Left cardiac atrium (tissue), 4 donors: Measurements from ENCODE around the gene FRAS1. TPM values are rescaled to one million over a fixed set of nuclear protein-coding genes. Genes with fewer than 3 reads are reported as not detected.
"Not testable (repeated sequence)": the region's sequence is repeated elsewhere in the genome, so short reads cannot be mapped to it uniquely, and the experiment has no call there.

Source experiments
- ATAC-seq, 2 donors: fragments of 200-7000 bp; cut with Tn5 transposase; one replicate each; pipeline ENCODE4 v1.9.1; 2020; ENCODE audit warnings: mild to moderate bottlenecking in 2 of 2, moderate library complexity in 2 of 2
- DNase-seq: peaks from one replicate; pipeline ENCODE4 v3.0.0-alpha.2; 2020
- intact Hi-C, 2 donors: fragments of 100-400 bp; cut with DNase I; formaldehyde crosslinking; loops; one replicate each; pipeline versions ENCODE4 v1.14.1 to v1.15.1; 2022 to 2023
- total RNA-seq, 2 donors: library from RNA; stranded (reverse); fragmentation: NEBNext Ultra II Directional; extraction: Animal tissue kit (Norgen Biotek cat#: 25700); gene quantifications; one replicate each; pipeline ENCODE4 v1.2.1, GENCODE V29; 2021
- donor health status: DM: no; HTN: yes; CAD: no.
- donor health status: DM: no; HTN: yes; CAD: no; lungs with severe emphysema.
- donor health status: DM: yes; HTN: yes; CAD: no.
- donor health status: Dilated cardiomyopathy.

FRAS1 gene
- total RNA-seq, 2 donors from 2014 or later, result 5.0 to 5.2 TPM

- ATAC-seq, result no peak
- no peak for DNase-seq
- intact Hi-C loops, result no loop called here
Measured at GRCh38 chr4:78496021-78496643, 439.0 kb downstream of the FRAS1 start.

- ATAC-seq, intact Hi-C loops, DNase-seq: not testable (repeated sequence)
Measured at GRCh38 chr4:78506260-78506659, 449.1 kb downstream of the FRAS1 start.

- intact Hi-C loops, result no loop called here
- no peak for DNase-seq
- no peak for ATAC-seq
Measured at GRCh38 chr4:78509043-78509442, 451.9 kb downstream of the FRAS1 start.

DNA sequence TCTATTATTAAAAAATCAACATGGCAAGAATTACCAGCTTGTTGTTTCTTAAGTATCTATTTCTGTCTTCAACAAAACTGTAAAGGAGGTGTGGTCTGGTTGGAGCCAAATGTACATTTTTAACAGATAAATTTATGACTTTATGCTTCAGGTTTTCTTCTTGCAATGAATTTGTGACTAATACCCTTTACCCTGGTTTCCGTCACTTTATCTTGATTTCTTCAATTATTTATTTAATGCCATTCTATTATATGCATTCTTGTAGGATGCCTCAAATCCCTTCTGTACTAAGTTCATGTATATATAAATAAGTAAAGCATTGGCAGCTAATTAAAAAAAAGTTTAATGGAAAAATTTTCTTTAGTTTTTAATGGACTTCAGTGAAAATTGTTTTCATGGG lies 453.0 kb downstream of the FRAS1 start:
- no peak for ATAC-seq
- intact Hi-C loops, result loop anchor here in 1 of 2 donors (10.0 kb wide), 1 partner anchor 445 kb away; no protein-coding TSS in a partner anchor
- DNase-seq, result no peak

- DNase-seq (no peak), ATAC-seq (no peak)
- intact Hi-C loops, result loop anchor here in 1 of 2 donors (10.0 kb wide), 1 partner anchor 446 kb away; no protein-coding TSS in a partner anchor
Measured at GRCh38 chr4:78510681-78511080, 453.6 kb downstream of the FRAS1 start.

DNA sequence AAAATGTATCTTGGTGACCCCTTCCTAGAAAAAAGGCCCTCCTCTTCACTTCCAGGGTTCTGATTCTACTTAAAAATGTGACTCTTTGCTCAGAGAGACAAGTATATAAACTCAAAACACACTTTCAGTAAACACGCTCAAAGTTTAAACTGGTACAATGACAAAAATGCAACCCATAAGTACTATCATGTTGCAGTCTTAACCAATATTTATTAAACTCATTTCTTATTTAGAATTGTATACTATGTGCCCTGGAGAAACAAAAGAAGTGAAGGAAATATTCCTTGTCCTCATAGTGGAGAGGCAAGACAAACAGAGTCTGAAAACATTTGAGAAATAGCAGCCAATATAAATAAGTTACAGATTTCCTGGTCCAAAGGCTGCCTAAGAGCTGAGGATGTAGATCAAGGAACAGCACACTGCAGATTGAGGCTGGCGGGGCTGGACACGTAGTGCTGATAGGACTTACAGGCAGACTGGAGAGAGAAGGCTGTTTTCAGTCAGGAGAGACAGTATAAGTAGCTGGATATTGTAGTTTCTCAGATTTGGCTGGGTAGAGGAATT lies 455.3 kb downstream of the FRAS1 start:
- intact Hi-C loops, result loop anchor here in 1 of 2 donors (10.0 kb wide), 1 partner anchor 448 kb away; no protein-coding TSS in a partner anchor
- peak; percentile 35 for DNase-seq
- ATAC-seq, result peak in 1 of 2 donors; percentile 27

- no peak for ATAC-seq
- DNase-seq, result no peak
- intact Hi-C loops, result loop anchor here in 1 of 2 donors (10.0 kb wide), 1 partner anchor 449 kb away; no protein-coding TSS in a partner anchor
Measured at GRCh38 chr4:78513411-78513975, 456.4 kb downstream of the FRAS1 start.

- ATAC-seq (no peak), DNase-seq (no peak)
- intact Hi-C loops, result loop anchor here (5.0 to 10.0 kb wide), 2 partner anchors 452 to 560 kb away; no protein-coding TSS in a partner anchor
Measured at GRCh38 chr4:78517050-78517652, 460.0 kb downstream of the FRAS1 start.

DNA sequence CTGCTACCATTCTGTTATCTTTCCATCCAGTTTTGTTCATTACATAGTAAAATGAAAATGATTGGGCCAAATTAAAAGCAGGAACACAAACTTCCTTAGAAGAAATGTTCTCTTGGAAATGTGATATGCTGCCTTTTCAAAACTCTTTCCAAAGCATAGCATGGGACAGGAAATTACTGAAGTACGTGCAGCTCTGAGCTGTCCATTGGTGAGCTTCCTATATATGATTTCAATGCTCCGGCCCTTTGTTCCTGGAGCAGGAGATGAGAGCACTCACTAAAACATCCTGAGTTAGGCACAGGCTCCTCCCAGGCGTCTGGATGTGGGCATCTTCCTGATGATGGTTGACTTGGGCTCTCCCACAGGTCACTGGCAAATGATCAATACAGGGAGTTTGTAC lies 461.4 kb downstream of the FRAS1 start:
- ATAC-seq (no peak), DNase-seq (no peak)
- intact Hi-C loops, result loop anchor here (5.0 to 10.0 kb wide), 2 partner anchors 454 to 561 kb away; no protein-coding TSS in a partner anchor

DNA sequence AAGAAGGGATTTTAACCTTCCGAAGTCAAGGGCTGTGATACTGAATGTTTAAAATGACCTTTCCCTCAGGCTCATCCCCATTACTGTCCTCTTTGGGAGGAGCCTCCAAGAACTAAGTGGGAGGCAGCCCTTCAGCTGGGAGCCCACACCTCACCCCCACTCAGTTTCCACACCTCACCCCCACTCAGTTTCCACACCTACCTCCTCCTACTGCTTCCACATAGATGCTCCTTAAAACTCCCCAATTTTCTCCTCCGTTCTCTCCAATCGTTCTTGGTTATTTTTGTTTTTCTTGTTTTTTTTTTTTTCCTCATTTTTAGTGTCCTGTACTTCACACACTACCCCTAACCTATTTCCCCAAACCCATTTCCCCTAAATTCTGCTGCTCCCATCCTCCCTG lies 462.8 kb downstream of the FRAS1 start:
- intact Hi-C loops, result loop anchor here (5.0 to 10.0 kb wide), 2 partner anchors 455 to 563 kb away; no protein-coding TSS in a partner anchor
- ATAC-seq (no peak), DNase-seq (no peak)

DNA sequence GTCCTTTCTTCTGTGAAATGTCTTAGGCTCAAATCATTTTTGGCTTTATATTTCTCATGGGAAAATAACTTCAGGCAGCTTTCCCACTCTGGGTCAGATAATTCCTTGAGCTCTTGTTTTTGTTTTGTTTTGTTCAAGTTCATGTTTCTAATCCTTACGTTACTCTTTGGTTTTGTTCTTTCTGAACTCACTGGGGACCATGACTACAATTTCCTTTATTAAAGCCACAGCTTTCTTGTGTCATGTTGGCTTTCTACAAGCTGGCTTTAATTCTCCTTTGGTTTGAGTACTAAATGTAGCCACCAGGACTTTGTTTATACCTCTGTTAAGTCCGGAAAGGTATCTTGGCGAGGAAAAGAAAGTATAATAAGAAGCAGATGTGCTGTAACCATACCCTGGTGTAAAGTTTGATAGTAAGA lies 463.7 kb downstream of the FRAS1 start:
- no peak for DNase-seq
- intact Hi-C loops, result no loop called here
- ATAC-seq, result no peak

DNA sequence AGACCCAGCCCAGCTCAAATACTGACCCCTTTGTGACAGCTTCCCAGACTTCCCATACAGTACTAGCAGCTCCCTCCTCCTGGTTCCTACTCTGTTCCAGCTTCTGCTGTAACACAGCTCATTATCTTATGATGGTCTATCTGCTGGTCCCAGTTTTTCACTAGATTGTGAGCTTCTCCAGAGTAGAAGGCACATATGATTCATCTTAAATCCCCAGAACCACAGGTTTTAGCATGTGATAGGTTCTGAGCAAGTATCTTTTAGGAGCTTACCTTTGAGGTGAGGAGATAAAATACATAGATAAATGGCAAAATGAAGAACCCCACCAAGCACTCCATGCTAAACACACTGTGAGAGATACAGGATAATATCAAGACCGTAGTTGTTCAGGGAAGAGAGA lies 466.9 kb downstream of the FRAS1 start:
- DNase-seq, result no peak
- no peak for ATAC-seq
- intact Hi-C loops, result no loop called here

DNA sequence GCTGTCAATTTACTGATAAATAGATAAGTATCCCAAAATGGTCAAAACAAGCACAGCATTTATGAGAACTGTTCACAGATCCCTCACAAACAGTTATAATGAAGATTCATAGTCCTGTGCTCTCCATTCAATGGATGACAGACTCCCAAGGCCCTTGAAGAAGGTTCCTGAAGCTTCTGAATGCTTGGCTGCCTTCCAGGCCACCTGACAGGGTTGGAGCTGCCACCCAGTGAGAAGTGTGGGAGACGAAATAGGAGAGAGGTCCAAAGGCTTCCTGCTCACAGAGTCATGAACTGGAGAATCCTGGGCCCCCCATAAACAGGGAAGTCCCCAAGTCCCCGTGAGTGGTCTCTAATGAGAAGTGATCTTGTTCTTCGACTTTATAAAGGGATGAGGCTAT lies 468.4 kb downstream of the FRAS1 start:
- ATAC-seq, result no peak
- intact Hi-C loops, result no loop called here
- no peak for DNase-seq

DNA sequence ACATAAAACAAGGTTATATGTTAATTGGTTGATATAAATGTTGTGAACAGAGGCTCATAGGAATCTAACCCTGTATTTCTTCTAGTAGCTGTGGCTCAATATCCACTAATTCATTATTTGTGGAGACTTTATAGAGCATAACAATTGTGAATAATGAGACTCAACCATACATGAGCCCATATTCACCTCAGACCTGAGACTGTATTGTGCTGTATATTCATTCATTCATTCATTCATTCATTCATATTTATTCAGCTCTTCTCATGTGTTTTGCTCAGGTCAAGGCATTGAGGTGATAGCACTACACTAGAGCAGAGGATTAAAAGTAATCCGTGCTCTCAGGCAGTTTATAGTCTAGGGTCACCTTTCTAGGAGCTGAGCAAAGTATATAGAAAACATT lies 470.0 kb downstream of the FRAS1 start:
- DNase-seq (no peak), ATAC-seq (no peak)
- intact Hi-C loops, result no loop called here

DNA sequence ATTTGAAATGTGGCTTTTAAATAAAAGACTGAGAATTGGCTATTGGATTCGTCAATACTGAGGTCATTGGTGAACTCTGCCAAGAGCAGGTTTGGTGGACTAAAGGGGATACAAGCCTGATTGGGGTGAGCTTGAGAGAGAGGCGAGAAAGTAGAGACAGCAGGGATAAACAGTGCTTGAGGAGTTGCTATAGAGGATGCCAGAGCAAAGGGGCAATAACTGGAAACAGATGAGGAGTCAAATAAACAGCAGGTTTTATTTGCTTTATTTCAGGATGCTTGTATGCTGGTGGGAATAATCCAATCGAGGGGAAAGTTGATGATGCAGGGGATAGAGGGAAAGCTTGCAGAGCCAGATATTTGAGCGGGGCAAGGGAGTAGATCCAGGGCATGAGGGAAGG lies 470.4 kb downstream of the FRAS1 start:
- ATAC-seq, result no peak
- no peak for DNase-seq
- intact Hi-C loops, result no loop called here

- DNase-seq, result no peak
- intact Hi-C loops, result no loop called here
- no peak for ATAC-seq
Measured at GRCh38 chr4:78528327-78528726, 471.2 kb downstream of the FRAS1 start.

- intact Hi-C loops, result no loop called here
- DNase-seq, result no peak
- ATAC-seq, result peak in 1 of 2 donors; percentile 29
Measured at GRCh38 chr4:78529569-78530209, 472.6 kb downstream of the FRAS1 start.

GRCh38 chr4:78532046-78532445 lies 474.9 kb downstream of the FRAS1 start:
- ATAC-seq (no peak), DNase-seq (no peak)
- intact Hi-C loops, result no loop called here

DNA sequence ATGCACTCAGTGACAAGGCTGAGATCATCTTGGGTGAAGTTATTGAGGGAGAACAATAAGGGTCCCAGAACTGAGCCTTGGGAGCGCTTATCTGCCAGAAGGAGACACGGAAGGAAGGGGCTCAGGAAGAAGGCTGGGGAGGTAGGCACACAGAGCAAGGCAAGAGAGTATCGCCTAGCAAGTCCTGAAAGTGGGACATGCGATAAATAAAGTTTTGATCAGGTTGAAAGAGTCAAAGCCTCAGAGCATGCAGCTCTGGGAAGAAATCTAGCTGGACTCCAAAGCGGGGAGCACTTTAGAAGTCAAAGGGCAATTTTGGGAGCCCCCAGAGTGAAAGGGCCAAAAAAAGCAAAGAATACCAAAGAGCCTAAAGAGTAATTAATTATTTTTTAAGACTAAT lies 476.7 kb downstream of the FRAS1 start:
- ATAC-seq (no peak), DNase-seq (no peak)
- intact Hi-C loops, result no loop called here
